Measurements from ENCODE around the gene MPHOSPH9. TPM values are rescaled to one million over a fixed set of nuclear protein-coding genes. Genes with fewer than 3 reads are reported as not detected.

MPHOSPH9 gene
- total RNA-seq, 4 donors from 2014 or later, result 17.0 to 43.8 (median 22.1) TPM

DNA sequence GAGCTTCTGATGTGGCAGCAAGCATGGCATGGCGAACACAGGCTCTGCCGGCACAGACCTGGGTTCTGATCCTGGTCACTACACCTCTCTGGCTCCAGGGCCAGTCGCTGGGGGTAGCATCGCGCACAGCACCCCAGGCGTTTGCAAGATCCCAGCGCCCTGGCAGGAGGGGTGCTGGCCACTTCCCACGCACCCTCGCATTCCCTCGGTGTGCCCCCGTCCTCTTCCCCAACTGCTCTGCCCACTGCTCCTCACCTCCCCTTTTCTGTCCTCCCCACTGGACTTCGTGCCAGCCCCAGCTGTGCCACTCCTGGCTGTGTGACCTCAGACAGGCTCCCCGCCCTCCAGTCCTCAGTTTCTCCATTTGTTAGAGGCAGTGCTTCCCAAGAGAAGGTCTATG lies 35.9 kb upstream of the MPHOSPH9 start:
- H3K4me1 ChIP-seq, result peaks cover 14 to 64% (median 26%) of the 10 kb centered on the region in 3 donors
- TF ChIP-seq POLR2A (IDR thresholded peaks at IDR 0.05), result no peak
- TF ChIP-seq, protein P1, sequence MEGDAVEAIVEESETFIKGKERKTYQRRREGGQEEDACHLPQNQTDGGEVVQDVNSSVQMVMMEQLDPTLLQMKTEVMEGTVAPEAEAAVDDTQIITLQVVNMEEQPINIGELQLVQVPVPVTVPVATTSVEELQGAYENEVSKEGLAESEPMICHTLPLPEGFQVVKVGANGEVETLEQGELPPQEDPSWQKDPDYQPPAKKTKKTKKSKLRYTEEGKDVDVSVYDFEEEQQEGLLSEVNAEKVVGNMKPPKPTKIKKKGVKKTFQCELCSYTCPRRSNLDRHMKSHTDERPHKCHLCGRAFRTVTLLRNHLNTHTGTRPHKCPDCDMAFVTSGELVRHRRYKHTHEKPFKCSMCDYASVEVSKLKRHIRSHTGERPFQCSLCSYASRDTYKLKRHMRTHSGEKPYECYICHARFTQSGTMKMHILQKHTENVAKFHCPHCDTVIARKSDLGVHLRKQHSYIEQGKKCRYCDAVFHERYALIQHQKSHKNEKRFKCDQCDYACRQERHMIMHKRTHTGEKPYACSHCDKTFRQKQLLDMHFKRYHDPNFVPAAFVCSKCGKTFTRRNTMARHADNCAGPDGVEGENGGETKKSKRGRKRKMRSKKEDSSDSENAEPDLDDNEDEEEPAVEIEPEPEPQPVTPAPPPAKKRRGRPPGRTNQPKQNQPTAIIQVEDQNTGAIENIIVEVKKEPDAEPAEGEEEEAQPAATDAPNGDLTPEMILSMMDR (IDR thresholded peaks at IDR 0.05), result no peak
- 81 to 85% methylated on average over 7 to 11 of the region's 13 CpGs for WGBS, 2 donors
- no peaks in the 10 kb centered on the region for H3K9me3 ChIP-seq
- H3K36me3 ChIP-seq, result peaks cover 0 to 41% (median 0%) of the 10 kb centered on the region in 3 donors
- H3K4me3 ChIP-seq, result peak overlapping the region in 2 of 4 donors; percentile 82 to 84
- no peak for DNase-seq
- peak overlapping the region; percentile 90 to 95 (median 94) for H3K27ac ChIP-seq
- H3K27me3 ChIP-seq, result no peaks in the 10 kb centered on the region
- intact Hi-C loops (cut with DNase I), result no loop called here

GRCh38 chr12:123267991-123268843 lies 35.3 kb upstream of the MPHOSPH9 start:
- Histone ChIP-seq H3K27me3 (no peaks in the 10 kb centered on the region), H3K36me3 (peaks cover 0 to 47% (median 0%) of the 10 kb centered on the region in 3 donors), H3K4me3 (peak overlapping the region in 2 of 4 donors; percentile 11 to 84), H3K27ac (peak overlapping the region; percentile 3 to 95 (median 92)), H3K9me3 (no peaks in the 10 kb centered on the region), H3K4me1 (peaks cover 14 to 69% (median 26%) of the 10 kb centered on the region in 3 donors)
- no peak for DNase-seq
- TF ChIP-seq, protein P1 (IDR thresholded peaks at IDR 0.05), result no peak
- no peak for TF ChIP-seq POLR2A (IDR thresholded peaks at IDR 0.05)
- WGBS, 2 donors, result 48% methylated on average over 7 of the region's 36 CpGs; no CpG with 5 or more reads in 1 of the 2 donors
- intact Hi-C loops (cut with DNase I), result no loop called here

GRCh38 chr12:123267335-123267920 lies 34.5 kb upstream of the MPHOSPH9 start:
- 80% methylated on average over 1 to 7 of the region's 7 CpGs for WGBS, 2 donors
- Histone ChIP-seq H3K27ac (peak overlapping the region in 3 of 4 donors; percentile 90 to 95 (median 94)), H3K9me3 (no peaks in the 10 kb centered on the region), H3K4me1 (peaks cover 14 to 66% (median 26%) of the 10 kb centered on the region in 3 donors), H3K4me3 (no peak overlapping the region), H3K27me3 (no peaks in the 10 kb centered on the region), H3K36me3 (peaks cover 0 to 55% (median 2%) of the 10 kb centered on the region in 3 donors)
- TF ChIP-seq, protein P1 (IDR thresholded peaks at IDR 0.05), result no peak
- TF ChIP-seq POLR2A (IDR thresholded peaks at IDR 0.05), result no peak
- DNase-seq, result no peak
- intact Hi-C loops (cut with DNase I), result no loop called here

DNA sequence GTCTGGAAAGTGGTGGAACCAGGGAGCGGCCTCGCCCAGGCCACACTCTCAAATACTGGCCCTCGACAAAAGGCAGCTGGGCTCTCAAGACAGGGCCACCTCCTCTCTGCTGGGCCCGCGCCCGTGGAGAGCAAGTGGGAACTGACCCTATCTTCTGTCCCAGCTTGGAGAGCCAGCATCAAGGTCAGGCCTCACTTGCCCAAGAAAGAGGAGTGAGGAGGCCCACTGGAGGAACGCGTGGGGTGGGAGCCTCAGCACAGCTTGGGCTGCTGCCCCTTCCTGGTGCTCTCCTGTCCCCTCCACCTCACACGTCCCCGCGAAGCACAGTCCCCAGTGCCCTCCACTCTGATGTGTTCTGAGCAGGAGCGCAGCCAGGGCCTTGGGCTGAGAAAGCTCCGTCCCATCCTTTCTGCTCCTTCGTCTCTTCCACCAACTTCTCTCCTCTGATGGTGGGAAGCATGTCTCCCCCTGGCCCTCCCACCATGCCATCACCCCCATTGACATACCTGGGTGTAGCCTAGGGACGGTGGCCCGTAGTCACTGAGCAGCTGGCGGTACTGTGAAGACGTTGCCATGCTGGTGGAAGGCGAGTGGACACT lies 33.8 kb upstream of the MPHOSPH9 start:
- DNase-seq, result no peak
- 83 to 93% methylated on average over 6 to 8 of the region's 19 CpGs for WGBS, 2 donors
- Histone ChIP-seq H3K4me1 (peaks cover 14 to 62% (median 23%) of the 10 kb centered on the region in 3 donors), H3K36me3 (peaks cover 0 to 61% (median 5%) of the 10 kb centered on the region in 3 donors), H3K9me3 (no peaks in the 10 kb centered on the region), H3K27ac (no peak overlapping the region), H3K4me3 (no peak overlapping the region), H3K27me3 (no peaks in the 10 kb centered on the region)
- intact Hi-C loops (cut with DNase I), result no loop called here
- TF ChIP-seq POLR2A (IDR thresholded peaks at IDR 0.05), result no peak
- TF ChIP-seq, protein P1 (IDR thresholded peaks at IDR 0.05), result no peak
